Keratinocyte (primary cell): Measurements from ENCODE around the gene FAM120A. TPM values are rescaled to one million over a fixed set of nuclear protein-coding genes. Genes with fewer than 3 reads are reported as not detected.

Experiments
- DNase-seq: peaks from one replicate; pipeline ENCODE4 v3.0.0-alpha.2; 2011; ENCODE audit warnings: low read depth, missing footprints, low spot score
- FAIRE-seq: peaks from 2 replicates; lab custom pipeline; 2011; peaks lifted over from hg19 to GRCh38; lab: Jason Lieb, UNC
- H2AFZ ChIP-seq: 2 replicates; pipeline ENCODE4 v1.6.0; 2012; ENCODE audit warnings: low read length, control low read depth, inconsistent platforms; ENCODE audit not compliant: control insufficient read depth
- H3K27ac ChIP-seq: 2 replicates; pipeline ENCODE4 v1.5.1; 2011; ENCODE audit warnings: low read length; ENCODE audit not compliant: control insufficient read depth, insufficient read depth
- H3K27me3 ChIP-seq: 3 replicates; pipeline ENCODE4 v1.6.0; 2011; ENCODE audit warnings: low read length; ENCODE audit not compliant: control insufficient read depth, insufficient read depth; ENCODE audit errors: extremely low read depth
- H3K36me3 ChIP-seq, 2 experiments: 2 replicates in 1 of 2; 3 replicates in 1 of 2; pipeline ENCODE4 v1.5.1; 2011; ENCODE audit warnings: low read length in 2 of 2, mild to moderate bottlenecking in 1 of 2; ENCODE audit not compliant: control insufficient read depth in 2 of 2, insufficient read depth in 2 of 2; ENCODE audit errors: extremely low read depth in 1 of 2
- H3K4me1 ChIP-seq: 3 replicates; pipeline ENCODE4 v1.5.1; 2011; ENCODE audit warnings: low read length; ENCODE audit not compliant: control insufficient read depth, insufficient read depth; ENCODE audit errors: extremely low read depth
- H3K4me2 ChIP-seq: 3 replicates; pipeline ENCODE4 v1.6.0; 2011; ENCODE audit warnings: low read depth, low read length; ENCODE audit not compliant: control insufficient read depth, insufficient read depth; ENCODE audit errors: extremely low read depth
- H3K4me3 ChIP-seq, 3 experiments: fragments of 200-600 bp in 1 of 3; sonication (generic) in 1 of 3; 2 replicates in 2 of 3; 3 replicates in 1 of 3; pipeline ENCODE4 v1.5.1; 2011 to 2016; ENCODE audit warnings: low read length in 3 of 3, mild to moderate bottlenecking in 3 of 3, control low read depth in 2 of 3, inconsistent platforms in 1 of 3, low read depth in 1 of 3, mixed read lengths in 1 of 3, mixed run types in 1 of 3, moderate library complexity in 1 of 3; ENCODE audit not compliant: control insufficient read depth in 2 of 3, insufficient read depth in 2 of 3; ENCODE audit errors: extremely low read depth in 1 of 3
- H3K79me2 ChIP-seq: 2 replicates; pipeline ENCODE4 v1.6.0; 2012; ENCODE audit warnings: low read length; ENCODE audit not compliant: control insufficient read depth, insufficient read depth
- H3K9ac ChIP-seq: 3 replicates; pipeline ENCODE4 v1.6.0; 2011; ENCODE audit warnings: low read length; ENCODE audit not compliant: control insufficient read depth, insufficient read depth; ENCODE audit errors: extremely low read depth
- H3K9me1 ChIP-seq: 3 replicates; pipeline ENCODE4 v1.6.0; 2011; ENCODE audit warnings: low read length; ENCODE audit not compliant: control insufficient read depth, insufficient read depth; ENCODE audit errors: extremely low read depth
- H3K9me3 ChIP-seq: 2 replicates; pipeline ENCODE4 v1.5.1; 2012; ENCODE audit warnings: low read depth, low read length; ENCODE audit not compliant: control insufficient read depth
- H4K20me1 ChIP-seq: 3 replicates; pipeline ENCODE4 v1.6.0; 2011; ENCODE audit warnings: low read length; ENCODE audit not compliant: control insufficient read depth, insufficient read depth; ENCODE audit errors: extremely low read depth
- EZH2 ChIP-seq: IDR thresholded peaks from one replicate; pipeline ENCODE4 v1.6.1; 2012; ENCODE audit warnings: inconsistent platforms, mild to moderate bottlenecking, low read length, moderate library complexity
- dilution Hi-C: fragments of 300-500 bp; cut with MboI; formaldehyde crosslinking; loops from one replicate; pipeline ENCODE4 v1.7.0; 2020; ENCODE audit warnings: low sequenced_read_pairs; ENCODE audit not compliant: extremely low pct_ligation_motif_present
- polyA plus RNA-seq, 5 experiments: library from polyadenylated mRNA; depleted of rRNA in 3 of 5; stranded (reverse) in 3 of 5; stranded (forward) in 1 of 5; unstranded in 1 of 5; fragments of >200 nt; gene quantifications; 1 replicate in 1 of 5; 2 replicates in 3 of 5; 3 replicates in 1 of 5; pipeline versions ENCODE4 v1.2.1 to v1.2.3, GENCODE V29; 2011 to 2012; ENCODE audit warnings: missing spikeins in 2 of 5, low read depth in 1 of 5, low replicate concordance in 1 of 5
- TF ChIP-seq, protein P1 (sequence below), 3 experiments: IDR thresholded peaks in 1 of 3; conservative IDR thresholded peaks in 1 of 3; optimal IDR thresholded peaks in 1 of 3; 2 replicates in 2 of 3; 3 replicates in 1 of 3; pipeline versions ENCODE3 to v1.5.1; 2011; ENCODE audit warnings: low read length in 3 of 3, mild to moderate bottlenecking in 3 of 3, moderate library complexity in 2 of 3, control low read depth in 1 of 3, inconsistent platforms in 1 of 3; ENCODE audit not compliant: insufficient read depth in 2 of 3; ENCODE audit errors: extremely low read depth in 1 of 3

FAM120A gene
- polyA plus RNA-seq, 1 donor (not counting 4 experiments of a cell fraction or from before 2014, with no cell fraction given): 79.2 TPM

DNA sequence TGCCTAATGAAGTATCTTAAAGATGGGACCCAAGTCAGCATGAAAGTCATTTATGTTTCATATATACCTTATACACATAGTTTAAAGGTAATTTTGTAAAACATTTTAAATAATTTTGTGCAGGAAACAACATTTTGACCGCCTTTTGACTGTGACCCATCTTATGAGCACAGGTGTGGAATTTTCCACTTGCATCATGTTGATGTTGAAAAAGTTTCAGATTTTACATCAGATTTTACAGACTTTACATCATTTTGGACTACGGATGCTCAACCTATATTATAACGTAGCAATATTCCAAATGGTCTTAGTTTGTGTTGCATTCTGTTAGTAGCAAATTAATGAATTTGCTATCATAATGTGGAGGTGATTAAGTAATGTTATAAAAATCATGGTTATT lies 23.6 kb downstream of the FAM120A start:
- FAIRE-seq (no peak), DNase-seq (no peak)
- H3K36me3 ChIP-seq: peaks cover 4 to 5% of the 10 kb centered on the region in 2 experiments
- H3K4me3 ChIP-seq: no peak overlapping the region
- H3K27me3 ChIP-seq: no peaks in the 10 kb centered on the region
- no peaks in the 10 kb centered on the region for H3K9me3 ChIP-seq
- TF ChIP-seq, protein P1, sequence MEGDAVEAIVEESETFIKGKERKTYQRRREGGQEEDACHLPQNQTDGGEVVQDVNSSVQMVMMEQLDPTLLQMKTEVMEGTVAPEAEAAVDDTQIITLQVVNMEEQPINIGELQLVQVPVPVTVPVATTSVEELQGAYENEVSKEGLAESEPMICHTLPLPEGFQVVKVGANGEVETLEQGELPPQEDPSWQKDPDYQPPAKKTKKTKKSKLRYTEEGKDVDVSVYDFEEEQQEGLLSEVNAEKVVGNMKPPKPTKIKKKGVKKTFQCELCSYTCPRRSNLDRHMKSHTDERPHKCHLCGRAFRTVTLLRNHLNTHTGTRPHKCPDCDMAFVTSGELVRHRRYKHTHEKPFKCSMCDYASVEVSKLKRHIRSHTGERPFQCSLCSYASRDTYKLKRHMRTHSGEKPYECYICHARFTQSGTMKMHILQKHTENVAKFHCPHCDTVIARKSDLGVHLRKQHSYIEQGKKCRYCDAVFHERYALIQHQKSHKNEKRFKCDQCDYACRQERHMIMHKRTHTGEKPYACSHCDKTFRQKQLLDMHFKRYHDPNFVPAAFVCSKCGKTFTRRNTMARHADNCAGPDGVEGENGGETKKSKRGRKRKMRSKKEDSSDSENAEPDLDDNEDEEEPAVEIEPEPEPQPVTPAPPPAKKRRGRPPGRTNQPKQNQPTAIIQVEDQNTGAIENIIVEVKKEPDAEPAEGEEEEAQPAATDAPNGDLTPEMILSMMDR (optimal IDR thresholded peaks at IDR 0.05 in 1 of 3, IDR thresholded peaks at IDR 0.05 in 1 of 3, conservative IDR thresholded peaks at IDR 0.05 in 1 of 3; ENCODE audit: extremely low read depth in 1 of 3, insufficient read depth in 2 of 3, low read length in 3 of 3): no peak
- no peak for TF ChIP-seq EZH2
- H3K79me2 ChIP-seq: peaks cover 77% of the 10 kb centered on the region
- H3K9me1 ChIP-seq: no peaks in the 10 kb centered on the region
- dilution Hi-C loops: no loop called here
- H3K9ac ChIP-seq: no peak overlapping the region
- H3K4me1 ChIP-seq: peaks cover 6% of the 10 kb centered on the region
- H3K27ac ChIP-seq: no peak overlapping the region
- H3K4me2 ChIP-seq: no peak overlapping the region
- no peak overlapping the region for H2AFZ ChIP-seq
- peaks cover 5% of the 10 kb centered on the region for H4K20me1 ChIP-seq

- no peak overlapping the region for H2AFZ ChIP-seq
- TF ChIP-seq, protein P1 (optimal IDR thresholded peaks at IDR 0.05 in 1 of 3, IDR thresholded peaks at IDR 0.05 in 1 of 3, conservative IDR thresholded peaks at IDR 0.05 in 1 of 3; ENCODE audit: extremely low read depth in 1 of 3, insufficient read depth in 2 of 3, low read length in 3 of 3): no peak
- no peak for TF ChIP-seq EZH2
- no peak overlapping the region for H3K9ac ChIP-seq
- FAIRE-seq (no peak), DNase-seq (no peak)
- no peaks in the 10 kb centered on the region for H3K9me1 ChIP-seq
- H3K27me3 ChIP-seq: no peaks in the 10 kb centered on the region
- no peak overlapping the region for H3K27ac ChIP-seq
- peaks cover 76% of the 10 kb centered on the region for H3K79me2 ChIP-seq
- no peak overlapping the region for H3K4me2 ChIP-seq
- no peak overlapping the region for H3K4me3 ChIP-seq
- H4K20me1 ChIP-seq: peaks cover 6% of the 10 kb centered on the region
- H3K4me1 ChIP-seq: peaks cover 5% of the 10 kb centered on the region
- H3K9me3 ChIP-seq: no peaks in the 10 kb centered on the region
- H3K36me3 ChIP-seq: peaks cover 4 to 6% of the 10 kb centered on the region in 2 experiments
- dilution Hi-C loops: no loop called here
Observed at GRCh38 chr9:93475856-93476255, 24.4 kb downstream of the FAM120A start.
